NCI-H187 treated with DMSO at 0.1 percent for 48 hours (cell line): ENCODE data around the gene GRM4.

Experiments used
- DNase-seq: peaks from one replicate; lab custom pipeline; 2025; lab: John Stamatoyannopoulos, UW

Gene GRM4

GRCh38 chr6:34062815-34063214 is 83.1 kb downstream of the GRM4 start:
- no peak for DNase-seq

- no peak for DNase-seq
These were observed 83.7 kb downstream of the GRM4 start for GRCh38 chr6:34062156-34062555.

- no peak for DNase-seq
These were observed 84.5 kb downstream of the GRM4 start for GRCh38 chr6:34061348-34061747.

DNA sequence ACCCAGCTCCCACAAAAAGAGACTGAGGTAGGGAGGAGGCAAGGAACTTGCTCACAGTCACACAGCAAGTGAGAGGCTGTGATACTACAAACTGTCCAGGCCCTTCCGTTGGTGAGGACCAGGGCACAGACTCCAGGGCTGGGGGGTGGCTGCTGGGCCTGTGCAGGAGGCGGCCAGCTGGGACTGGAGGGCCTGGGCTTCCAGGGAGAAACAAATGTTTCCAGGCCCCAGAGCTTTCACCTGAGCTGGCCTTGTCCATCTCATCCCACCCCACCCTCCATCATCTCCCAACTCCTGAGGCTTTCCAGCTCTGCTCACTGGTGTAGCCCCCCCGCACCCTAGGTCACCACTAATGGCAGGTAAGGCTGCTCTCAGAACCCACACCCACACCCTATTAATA is 86.0 kb downstream of the GRM4 start:
- no peak for DNase-seq

DNA sequence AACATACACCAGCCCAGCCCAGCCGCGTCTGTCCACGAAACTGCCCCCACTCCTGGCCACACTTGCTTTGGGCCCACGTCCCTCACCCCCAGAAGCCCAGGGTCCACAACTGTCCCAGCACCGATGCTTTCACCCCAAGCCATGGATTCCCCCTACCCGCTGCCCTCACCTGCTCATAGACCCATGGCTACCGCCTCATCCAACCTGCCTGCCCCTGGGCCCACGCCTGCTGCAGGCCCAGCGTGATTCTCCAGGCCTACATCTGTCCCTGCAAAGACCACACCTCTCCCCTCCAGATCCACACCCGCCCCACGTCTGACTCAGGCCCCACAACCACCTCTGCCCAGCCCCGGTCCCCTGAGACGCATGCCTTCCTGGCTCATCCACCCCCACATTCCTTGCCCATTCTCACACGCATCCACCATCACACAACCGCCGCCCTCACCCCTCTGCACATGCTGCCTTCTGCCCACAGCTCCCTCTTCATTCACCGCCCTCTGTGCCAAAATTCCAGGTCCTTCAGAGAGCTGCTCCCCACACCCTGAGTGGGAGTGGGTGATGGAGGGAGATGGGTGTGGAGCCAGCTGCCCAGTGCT is 86.7 kb downstream of the GRM4 start:
- no peak for DNase-seq

DNA sequence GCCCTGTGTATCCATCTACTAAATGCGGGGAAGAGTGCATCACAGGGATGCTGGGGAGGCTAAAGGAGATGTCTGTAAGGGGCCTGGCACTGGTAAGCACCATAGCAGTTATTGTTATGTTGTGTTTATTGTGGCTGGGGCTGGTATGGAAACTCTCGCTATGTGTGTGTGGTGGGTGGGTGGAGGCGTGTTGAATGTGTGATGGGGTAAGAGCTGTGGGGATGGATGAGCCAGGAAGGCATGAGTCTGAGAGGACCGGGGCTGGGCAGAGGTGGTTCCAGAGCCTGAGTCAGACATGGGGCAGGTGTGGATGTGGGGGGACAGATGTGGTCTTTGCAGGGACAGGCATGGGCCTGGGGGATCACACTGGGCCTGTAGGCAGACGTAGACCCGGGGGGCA is 88.1 kb downstream of the GRM4 start:
- no peak for DNase-seq

DNA sequence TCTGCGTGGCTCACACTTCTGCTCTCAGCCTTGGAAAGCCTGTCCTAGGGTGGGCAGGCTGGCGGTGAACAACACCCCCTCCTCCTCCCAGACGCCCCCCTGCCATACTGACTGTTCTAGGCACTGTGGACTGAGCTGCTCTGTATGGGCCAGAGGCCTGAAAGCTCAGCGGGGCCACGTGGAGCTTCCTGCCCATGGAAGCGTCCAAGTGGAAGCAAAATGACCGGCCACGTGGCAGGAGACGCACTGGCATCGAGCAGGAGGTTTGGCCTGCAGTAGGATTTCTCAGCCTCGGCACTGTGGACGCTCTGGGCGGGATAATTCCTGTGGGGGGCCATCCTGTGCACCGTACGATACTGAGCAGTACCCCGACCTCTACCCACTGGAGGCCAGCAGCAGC is 88.7 kb downstream of the GRM4 start:
- DNase-seq, result no peak

GRCh38 chr6:34056305-34057108 is 89.4 kb downstream of the GRM4 start:
- DNase-seq, result no peak

- no peak for DNase-seq
These were observed 90.5 kb downstream of the GRM4 start for GRCh38 chr6:34055223-34055933.

- DNase-seq, result peak; percentile 64
These were observed 92.2 kb downstream of the GRM4 start for GRCh38 chr6:34053721-34054120.

DNA sequence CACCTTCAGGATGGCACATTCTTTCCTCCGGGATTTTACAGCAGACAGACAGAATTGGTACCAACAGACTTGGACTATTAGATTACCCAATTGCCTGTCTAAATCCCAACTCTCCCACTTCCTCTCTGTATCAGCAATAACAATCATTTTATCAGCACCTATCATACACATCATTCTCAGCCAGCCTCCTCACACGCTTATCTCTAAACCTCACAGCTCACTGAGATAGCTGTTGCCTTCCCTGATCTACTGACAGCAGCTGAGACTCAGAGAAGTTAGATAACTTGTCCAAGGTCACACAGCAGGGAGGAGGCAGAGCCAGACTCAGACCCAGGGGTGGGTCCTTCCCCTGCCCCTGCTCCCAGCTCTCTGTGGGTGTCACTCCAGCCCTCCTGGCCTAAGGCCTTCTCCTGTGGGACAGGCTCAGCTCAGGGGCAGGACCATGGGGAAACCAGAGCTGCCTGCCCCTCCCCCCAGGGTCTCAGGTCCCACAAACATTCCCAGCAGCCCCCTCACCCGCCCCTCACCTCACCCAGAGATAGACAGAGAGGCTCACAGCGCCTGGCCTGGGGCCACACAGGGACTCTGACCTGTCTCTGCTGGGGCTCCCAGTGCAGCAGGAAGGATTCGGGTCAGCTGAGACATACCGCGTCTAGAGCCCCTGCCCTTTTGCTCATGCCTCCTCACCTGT is 92.8 kb downstream of the GRM4 start:
- DNase-seq, result no peak

DNA sequence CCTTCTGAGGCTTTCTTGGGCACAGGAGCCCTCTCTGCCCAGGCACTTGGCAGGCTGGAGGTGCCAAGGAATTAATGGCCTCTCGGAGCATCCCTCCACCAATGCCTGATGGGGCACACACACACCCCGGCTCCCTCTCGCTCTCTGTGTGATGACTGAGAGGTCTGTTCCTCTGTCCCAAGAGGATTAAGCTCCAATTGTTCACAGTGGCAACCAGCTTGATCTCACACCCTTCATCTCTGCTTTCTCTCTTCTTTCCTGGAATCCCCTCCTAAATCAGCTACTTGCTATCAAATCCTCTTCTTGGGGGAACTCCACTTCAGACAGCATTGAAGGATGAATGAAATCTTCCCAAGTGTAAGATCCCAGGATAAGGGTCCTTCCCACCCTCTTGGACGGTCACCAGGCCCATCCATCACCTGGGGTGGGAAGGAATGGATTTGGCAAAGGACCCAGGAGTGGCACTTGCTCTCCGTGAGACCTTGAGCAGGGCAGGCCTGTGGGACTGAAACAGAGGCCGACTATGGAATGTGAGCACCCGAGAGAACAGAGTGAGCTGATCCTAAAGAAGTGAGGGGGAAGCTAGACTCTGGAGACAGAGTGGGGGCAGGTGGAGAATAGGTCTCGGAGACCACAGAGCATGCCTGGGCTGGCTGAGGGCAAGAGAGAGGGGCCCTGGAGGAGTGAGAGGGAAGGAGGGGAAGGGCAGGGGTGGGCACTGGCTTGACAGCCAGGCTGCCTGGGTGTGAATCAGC is 93.6 kb downstream of the GRM4 start:
- no peak for DNase-seq

DNA sequence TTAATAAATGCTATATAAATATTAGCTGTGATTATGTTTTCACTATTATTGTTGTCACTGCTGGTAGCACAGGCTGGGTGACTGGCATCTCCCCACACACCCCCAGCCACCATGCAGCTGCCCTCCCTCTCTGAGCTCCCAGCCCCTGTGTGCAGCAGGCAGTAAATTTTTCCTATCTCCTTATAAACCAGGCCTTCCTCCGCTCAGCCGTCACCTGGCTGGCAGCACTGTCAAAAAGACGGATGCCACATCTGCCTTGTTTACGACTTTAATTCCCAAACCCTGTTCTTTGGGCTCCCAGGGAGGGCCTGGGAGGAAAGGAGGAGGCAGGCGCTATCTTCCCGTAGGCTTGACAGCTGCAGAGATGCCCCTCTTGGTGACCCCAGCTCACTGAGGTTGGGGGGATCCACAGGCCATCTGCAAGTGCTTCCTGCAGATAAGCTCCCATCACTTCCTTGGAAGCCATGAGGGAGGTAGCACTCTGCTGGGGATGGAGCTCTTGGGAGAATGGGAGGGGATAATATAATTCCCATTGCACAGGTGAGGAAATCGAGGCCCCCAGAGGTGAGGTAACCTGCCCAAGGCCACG is 94.5 kb downstream of the GRM4 start:
- no peak for DNase-seq

GRCh38 chr6:34050691-34051090 is 95.2 kb downstream of the GRM4 start:
- DNase-seq, result no peak

GRCh38 chr6:34049395-34050342 is 96.2 kb downstream of the GRM4 start:
- DNase-seq, result no peak

- DNase-seq, result no peak
These were observed 97.7 kb downstream of the GRM4 start for GRCh38 chr6:34047913-34048867.

DNA sequence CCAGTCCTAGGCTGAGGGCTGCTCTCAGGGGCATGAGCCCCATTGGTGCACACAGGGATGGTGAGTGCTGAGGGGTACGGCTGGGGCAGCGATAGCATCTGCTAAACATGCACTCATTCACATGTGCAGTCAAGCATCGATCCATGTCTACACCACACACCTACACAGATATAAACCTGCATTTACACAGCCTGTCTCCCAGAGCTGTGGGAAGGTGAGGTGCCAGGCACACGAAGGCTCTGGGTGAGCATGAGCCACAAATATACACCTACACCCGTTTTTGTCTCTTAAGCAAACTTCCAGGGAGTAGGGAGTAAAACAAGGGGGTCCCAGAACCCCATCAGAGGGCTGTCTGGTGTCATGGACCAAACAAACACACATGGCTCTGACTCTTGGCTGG is 99.3 kb downstream of the GRM4 start:
- DNase-seq, result no peak

DNA sequence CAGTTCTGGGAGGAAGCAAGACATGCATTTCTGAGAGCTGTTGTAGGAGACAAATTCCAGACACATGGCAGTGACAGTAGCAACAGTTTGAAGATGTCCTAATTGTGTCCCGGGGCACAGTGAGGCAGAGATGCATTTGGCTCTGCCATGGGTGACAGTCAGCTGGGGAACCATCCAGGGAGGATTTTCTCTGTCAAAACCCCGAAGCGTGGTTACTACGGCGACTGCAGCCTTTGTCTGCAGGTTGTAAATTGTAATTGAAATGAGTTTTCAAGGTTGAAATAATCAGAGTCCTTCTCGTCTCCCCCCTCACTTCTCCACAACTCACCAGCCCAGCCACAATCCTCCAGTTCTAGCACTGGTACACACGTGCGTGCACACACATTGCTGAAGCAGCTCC is 100.1 kb downstream of the GRM4 start:
- DNase-seq, result no peak

GRCh38 chr6:34044945-34045595 is 100.8 kb downstream of the GRM4 start:
- no peak for DNase-seq
